ENCODE results near the gene FAM25C.
"Not testable (repeated sequence)": the region's sequence is repeated elsewhere in the genome, so short reads cannot be mapped to it uniquely, and the experiment has no call there.

Gene FAM25C

DNA sequence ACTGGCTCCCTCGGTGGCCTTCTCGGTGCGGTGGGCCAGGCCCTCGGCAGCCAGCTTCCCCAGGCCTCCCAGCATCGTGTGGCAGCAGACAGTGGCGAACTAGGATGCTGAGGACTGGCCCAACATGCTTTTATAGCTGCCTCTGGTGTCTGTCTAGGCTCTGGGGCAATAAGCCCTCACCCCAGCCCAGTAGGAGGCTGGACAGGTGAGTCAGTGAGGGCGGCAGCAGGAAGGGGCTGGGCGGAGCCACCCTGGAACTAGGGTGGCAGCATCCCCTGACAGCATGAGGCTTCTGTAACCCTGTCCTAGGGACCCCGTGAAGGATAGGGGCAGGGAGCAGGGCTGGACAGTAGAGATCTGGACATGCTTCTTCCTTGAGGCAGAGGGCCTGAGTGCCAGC, at the start of gene FAM25C:
FAM25C (minus strand) TSS at position 101 of the 400 bp plus-strand sequence; CDS start at position 75, 26 bp downstream.
- not testable (repeated sequence) for DNase-seq (ENCODE audit: low read depth)

DNA sequence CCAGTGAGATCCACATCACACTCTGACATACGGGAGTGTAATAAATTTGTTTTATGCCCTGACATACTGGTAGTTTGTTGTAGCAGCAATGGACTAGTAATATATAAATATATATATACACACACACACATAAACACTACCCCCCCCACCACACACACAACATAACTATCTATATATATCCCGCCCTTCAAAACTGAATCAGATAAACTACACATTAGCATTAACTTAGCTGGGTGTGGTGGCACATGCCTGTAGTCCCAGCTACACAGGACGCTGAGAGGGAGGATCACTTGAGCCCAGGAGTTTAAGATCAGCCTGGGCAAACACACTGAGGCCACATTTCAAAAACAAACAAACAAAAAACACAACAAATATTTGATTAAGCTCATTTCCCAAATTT, 45.0 kb upstream of the FAM25C start:
- DNase-seq (ENCODE audit: low read depth), result not testable (repeated sequence)

DNA sequence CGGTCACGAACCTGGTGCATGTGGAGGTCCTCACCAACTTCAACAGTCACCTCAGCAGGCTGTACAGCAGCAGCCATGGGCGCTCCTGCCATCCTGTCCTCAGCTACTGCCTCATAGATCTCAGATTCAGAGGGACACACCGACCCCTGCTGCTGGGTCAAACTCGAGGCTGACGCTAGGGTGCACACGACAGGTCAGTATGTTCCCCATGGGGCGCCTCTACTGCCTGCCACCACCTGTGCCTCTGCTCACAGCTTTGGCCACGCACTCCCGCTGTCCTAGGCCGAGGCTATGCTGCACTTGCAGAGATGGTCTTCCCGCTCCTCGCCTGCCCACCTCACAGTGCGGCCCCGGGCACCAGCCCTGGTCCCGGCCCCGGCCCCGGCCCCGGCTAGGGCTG, 31.8 kb upstream of the FAM25C start:
- DNase-seq (ENCODE audit: low read depth), result not testable (repeated sequence)

DNA sequence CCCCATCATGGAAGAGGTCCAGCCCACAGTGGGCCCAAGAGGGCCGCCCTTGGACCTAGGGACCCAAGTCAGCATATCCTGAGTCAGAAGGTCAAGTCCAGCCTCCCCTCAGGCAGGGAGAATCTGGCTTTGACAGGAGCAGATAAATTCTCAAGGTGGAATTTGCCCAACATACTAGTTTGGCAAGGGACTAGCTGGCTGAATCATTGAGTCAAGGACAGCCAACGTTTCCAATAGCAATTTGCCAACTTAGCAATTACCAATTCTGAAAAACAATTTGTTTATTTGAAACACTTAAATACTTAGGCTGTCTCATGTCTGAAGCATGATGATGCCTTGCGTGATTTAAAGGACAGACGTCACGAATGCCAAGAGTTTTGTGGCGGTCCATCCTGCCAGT, 2.7 kb upstream of the FAM25C start:
- DNase-seq (ENCODE audit: low read depth), result not testable (repeated sequence)

DNA sequence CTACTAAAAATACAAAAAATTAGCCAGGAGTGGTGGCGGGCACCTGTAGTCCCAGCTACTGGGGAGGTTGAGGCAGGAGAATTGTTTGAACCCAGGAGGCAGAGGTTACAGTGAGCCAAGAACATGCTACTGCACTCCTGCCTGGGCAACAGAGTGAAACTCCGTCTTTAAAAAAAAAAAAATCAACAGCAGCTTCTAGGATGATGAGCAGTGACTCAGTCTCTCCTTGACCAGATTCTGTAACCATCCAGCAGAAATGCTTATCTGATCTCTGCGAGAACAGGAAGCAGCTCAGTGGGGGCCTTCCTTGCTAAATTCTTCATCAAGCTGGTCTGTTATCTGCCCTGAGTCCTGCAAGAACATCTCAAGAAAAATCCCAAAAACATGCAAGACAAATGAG, 5.5 kb downstream of the FAM25C start:
- DNase-seq (ENCODE audit: low read depth), result not testable (repeated sequence)

DNA sequence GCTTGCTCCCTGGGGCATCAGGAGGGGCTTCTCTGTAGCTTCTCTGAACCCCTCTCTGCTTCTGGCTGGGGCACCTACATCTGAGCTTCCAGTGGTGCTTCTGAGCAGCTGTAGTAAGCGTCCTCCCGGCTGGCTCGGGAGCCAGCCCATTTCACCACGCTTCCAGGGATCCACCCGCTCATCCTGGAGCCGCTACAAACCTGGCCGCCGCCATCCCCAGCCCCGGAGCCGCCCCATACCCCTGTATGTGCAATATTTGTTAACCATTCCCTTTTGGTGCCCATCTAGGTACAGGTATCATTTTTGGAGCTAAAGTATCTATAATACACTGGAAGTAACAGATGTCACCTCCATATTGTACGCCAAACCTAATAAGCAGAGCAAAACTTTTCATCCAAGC, 7.0 kb downstream of the FAM25C start:
- not testable (repeated sequence) for DNase-seq (ENCODE audit: low read depth)

DNA sequence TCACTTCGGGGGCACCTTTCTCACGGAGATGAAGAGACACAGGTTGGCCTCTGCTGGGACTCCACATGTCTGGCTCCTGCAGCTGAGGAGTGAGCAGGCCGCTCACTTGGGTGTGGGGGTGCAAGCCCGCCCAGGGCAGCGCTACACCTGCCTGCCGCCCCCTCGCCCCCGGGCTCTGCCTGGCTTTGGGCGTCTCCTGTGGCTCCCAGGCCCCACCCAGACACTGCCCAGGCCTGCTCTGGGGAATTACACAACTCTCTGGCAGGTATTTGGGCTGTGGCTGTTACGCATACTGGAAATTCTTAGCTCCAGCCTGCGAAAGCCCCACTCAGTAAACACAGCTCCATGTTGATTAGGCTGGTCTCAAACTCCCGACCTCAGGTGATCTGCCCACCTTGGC, 7.9 kb downstream of the FAM25C start:
- DNase-seq (ENCODE audit: low read depth), result not testable (repeated sequence)

DNA sequence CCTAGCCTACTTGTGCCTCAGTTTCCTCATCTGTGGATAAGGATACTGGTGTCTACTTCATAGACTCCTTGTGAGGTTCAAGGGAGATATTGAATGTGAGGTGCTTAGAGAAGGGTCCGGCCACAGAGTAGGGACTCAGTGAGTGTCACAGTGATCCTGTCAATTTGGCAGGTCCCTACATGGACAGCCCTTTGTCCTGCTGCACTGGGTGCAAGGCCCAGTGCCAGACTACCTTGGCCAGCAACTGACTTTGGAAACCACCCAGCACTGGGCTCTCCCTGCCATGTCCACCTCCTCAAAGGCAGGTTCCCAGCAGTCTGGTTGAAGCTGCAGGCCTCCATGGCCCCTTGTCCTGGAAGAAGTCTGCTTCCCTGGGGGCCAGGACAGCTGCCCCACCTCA, 9.5 kb downstream of the FAM25C start:
- DNase-seq (ENCODE audit: low read depth), result not testable (repeated sequence)

DNA sequence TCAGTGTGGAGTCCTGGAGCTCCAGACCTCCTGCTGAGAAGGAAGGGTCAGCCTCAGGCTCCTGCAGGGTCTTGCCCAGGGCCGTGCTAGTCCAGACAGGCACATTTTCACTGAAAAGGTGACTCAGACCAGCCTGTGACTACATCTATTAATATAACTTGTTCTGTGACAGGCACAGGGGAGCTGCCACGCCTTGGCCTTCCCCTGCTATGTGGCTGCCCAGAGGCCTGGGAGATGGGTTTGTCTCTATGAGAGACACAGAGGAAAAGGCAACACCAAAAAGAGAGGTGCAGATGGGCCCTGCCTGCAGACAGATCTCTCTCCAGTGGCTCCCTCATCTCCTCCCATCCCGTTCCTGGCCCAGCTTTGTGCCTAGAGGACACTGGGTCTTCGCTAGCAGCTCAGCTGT, 10.0 kb downstream of the FAM25C start:
- not testable (repeated sequence) for DNase-seq (ENCODE audit: low read depth)

DNA sequence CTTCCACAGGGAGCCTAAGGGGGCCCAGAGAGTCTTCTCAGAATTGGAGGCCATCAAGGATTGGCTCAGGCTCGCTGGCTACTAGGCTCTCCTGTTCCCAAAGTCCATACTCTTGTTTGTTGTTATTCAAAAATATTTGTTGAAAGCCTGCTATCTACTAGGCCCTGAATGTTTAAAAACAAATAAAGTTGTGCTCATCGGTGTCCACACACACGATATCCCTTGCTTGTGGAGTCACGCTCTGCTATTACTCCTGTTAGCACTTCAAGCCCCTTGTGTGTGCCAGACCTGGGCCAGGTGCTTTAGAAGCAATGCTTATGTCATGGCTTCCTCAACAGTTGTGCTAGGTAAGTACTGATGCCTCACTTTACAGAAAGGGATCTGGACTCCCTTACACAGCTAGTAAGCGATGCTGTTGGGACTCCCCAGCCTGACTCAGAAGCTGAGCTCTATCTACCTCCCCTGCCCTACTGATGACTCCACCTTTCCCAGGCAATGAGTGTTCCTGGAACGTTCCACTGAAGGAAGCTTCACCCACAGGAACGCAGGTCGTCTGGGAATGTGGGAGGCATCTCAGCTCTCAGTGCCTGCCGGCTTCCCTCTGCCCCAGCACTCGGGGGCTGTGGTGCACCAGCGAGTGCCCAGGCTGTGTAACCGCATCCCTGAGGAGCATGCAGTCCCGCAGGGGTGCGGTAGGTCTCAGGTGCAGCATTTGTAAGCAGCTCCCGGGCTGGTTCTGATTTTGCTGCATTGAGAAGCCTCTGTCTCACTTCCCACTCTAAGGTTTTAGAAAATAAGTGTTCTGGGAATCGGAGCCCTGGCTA, 10.7 kb downstream of the FAM25C start:
- DNase-seq (ENCODE audit: low read depth), result not testable (repeated sequence)

DNA sequence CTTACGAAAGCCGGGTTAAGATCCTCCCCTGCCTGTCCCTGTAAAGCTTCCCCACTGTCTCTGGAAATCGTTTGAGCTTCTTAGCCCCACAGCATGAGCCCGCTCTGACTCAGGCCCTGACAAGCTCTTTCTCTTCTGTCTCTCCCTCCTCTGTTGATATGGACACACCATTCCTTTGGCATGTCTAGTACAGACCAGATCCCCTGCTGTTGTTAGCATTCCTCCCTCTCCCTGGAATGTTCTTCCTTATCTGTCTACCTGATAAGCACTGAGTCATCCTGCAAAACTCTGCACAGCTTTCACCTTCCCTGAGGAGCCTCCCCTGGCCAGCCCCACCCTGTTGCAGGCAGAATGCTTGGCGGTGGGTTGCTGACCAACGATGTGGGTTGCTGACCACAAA, 11.6 kb downstream of the FAM25C start:
- DNase-seq (ENCODE audit: low read depth), result not testable (repeated sequence)

DNA sequence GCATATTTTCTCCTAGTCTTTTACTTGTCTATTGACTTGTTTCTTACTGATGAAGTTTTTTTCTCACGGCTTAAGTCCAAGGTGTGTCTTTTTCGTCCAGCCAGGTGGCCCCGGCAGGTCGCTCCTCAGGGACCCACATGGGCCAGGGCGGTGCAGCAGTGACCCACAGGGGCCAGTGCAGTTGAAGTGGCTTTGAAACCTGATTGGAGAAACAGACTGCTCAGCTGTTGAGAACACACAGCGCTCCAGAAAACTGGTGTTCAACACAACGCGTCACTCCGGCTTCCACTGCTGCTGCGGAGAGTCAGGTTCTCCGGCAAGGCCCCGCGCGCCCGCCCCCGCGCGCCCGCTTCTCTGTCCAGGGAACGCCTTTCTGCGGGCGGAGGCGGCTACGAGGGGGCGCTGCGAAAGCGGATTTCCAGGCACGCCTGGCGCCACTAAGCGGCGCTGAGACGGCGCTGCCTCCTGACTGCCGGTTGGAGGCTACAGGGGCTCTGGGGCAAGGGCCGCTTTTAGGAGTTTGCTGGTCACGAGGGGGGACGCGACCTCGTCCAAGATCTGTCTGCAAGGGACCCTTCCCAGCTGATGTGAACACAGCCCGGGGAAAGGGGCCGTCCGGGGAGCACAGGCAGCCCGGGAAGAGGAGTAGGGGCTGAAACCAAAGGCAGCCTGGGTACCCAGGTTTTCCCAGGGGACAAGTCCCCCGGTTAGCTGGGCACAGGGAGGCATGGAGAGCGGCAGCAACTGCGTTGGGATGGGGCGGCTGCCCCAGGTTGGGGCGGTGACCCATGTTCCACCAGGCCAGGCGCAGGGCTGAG, 13.0 kb downstream of the FAM25C start:
- DNase-seq (ENCODE audit: low read depth), result not testable (repeated sequence)

DNA sequence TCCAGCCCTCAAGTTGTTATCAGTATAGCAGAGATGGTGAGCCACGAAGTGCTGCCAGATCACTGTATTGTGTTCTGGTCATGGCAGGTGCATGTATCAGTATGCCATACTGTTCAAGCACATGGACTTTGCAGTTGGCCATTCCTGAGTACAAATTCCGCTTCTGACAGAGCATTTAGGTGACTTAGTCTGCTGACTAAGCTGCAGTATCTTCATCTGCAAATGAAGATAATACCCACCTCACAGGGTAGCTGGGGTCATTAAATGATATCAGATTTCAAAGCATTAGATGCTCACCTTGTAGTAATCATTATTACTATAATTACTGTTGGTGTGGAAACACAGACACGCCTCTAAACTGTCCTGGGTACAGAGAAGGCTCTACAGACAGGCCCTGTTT, 24.2 kb downstream of the FAM25C start:
- DNase-seq (ENCODE audit: low read depth), result not testable (repeated sequence)

DNA sequence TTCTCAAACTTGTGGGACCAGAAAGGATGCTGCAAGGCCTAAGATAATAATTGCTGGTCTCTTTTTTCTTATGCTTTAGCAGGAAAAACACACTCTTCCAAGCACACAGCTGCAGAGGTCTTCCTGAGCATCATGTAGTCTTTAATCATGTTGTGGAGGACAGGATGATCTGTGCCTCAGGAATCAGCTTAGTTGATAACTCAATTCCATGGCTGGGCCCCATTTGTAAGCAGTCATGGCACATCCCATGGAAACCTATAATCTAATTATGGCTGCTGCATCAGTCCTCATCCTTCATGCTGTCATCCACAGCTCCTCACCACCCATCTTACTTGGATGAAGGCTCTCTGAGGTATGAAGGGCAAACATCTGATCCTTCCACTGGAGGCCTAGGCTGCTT, 26.5 kb downstream of the FAM25C start:
- not testable (repeated sequence) for DNase-seq (ENCODE audit: low read depth)

DNA sequence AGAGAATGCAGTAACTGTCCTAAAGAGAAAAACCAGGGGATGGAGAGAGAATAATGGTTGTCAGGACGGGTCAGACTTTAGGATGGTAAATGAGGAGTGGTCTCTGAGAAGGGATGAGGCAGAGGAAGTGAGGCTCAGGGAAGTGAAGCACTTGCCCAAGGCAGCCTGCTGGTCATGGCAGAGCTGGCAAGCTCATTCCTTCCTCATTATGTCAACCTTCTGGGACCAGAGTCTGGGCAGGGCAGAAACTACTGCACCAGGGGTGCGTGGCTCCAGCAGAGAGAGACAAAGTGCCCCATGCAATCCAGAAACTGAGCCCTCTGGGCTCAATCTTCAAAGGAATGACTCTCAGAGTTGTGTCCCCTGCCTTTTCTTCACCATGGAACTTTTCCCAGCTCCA, 27.5 kb downstream of the FAM25C start:
- DNase-seq (ENCODE audit: low read depth), result not testable (repeated sequence)

DNA sequence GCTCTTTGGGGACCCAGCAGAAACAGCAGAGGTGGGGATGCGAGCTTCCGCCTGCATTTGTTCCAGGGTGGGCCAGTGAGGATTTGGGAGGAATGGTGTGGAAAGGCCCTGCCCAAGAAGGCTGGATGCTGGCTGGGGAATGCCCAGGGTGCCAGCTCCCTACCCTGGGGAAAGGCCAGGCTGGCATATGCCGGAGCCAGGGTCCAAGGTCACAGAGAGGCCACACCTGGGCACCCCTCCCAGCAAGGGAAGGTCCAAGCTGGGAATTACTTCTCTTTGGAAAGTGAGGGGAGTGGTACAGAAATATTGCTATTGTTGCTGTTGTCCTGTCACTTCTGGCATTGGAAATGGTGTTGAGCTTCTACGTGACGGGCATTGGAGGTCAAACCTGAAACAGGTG, 28.0 kb downstream of the FAM25C start:
- not testable (repeated sequence) for DNase-seq (ENCODE audit: low read depth)

DNA sequence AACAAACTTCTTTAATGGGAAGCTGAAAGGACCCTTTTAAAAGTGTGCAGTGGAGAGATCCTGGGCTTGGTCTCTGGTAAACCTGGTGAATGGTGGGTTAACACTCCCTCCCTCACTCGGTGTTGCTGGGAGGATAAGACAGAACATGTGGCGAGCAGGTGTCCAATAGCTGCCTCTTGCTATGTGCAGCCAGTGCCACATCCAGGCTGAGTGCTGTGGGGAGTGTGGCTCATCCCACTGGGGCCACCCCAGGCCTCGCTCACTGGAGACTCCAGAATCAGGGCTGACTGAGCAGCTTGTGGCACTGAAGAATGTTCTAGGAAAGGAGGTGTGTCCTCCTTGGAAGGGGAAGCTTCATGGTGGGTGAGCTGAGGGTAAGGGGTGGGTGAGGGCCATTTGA, 29.5 kb downstream of the FAM25C start:
- not testable (repeated sequence) for DNase-seq (ENCODE audit: low read depth)

DNA sequence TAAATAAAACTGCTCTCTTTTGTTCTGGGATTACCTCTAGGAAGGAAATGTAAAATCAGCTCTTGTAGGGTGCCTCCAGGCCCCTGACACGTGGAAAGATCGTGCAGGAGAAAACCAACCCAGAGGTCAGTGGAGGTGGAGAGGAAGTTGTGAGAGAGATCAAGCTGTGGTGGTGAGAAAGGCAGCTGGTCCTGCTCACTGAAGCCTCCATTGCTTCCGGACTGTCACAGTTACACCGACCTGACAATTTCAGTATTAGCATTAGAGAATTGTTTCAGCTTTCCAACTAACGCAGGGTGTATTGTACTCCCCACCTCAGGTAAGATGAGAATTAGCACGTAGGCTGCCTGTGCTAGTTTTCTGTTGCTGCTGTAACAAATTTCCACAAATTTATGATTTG, 30.6 kb downstream of the FAM25C start:
- DNase-seq (ENCODE audit: low read depth), result not testable (repeated sequence)

DNA sequence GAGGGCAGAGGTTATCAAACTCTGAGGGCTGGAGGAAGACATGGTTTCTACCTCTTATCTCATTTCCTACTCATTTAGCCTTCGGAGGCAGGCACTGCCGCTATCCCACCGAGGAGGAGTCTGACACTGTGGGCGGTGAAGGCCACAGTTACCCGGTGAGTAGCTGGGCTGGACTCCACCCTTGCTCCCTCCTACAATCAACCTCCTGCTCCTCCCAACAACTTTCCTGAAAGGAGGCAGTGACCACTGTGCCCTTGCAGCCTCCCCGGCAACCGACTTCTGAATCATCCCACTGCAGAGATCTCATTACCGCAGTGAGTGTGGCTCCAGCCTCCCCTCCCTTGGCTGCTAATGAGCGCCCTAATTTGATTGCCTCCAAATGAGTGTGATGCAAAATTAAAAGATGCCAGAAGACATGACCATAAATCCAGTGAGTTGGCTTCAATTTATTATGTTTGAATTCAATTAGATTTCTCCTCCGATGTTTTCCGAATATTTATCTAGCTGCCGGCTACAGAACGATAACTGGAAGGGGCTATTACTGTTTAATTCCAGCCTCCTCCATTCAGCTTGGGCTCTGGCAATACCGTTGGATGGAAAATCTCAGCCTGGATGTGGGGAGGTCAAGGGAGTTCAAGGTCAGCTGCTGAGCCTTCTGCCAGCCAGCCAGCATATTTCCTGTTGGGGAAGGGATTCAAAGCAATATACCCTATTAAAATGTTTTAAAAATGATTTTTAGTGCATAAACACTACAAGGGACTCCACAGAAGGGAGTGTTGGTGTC, 35.1 kb downstream of the FAM25C start:
- not testable (repeated sequence) for DNase-seq (ENCODE audit: low read depth)

DNA sequence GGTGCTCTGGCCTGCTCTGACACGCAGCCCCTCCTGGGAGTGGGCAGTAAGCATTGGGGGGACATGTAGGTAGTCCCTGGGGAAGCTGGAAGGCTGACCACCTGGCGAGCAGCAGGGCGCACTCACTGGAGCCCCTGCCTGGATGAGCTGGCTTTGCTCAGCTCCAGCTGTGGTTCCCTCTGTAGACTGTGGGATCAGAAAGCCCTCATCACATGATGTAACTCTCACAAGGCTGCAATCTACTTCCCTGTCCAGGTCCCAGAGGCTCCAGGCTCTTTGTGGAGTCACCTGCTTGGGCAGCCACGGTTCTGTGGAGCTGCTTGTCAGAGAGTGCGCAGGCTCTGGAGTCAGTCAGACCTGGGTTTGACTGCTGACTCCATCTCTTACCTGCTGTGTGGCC, 36.8 kb downstream of the FAM25C start:
- not testable (repeated sequence) for DNase-seq (ENCODE audit: low read depth)

DNA sequence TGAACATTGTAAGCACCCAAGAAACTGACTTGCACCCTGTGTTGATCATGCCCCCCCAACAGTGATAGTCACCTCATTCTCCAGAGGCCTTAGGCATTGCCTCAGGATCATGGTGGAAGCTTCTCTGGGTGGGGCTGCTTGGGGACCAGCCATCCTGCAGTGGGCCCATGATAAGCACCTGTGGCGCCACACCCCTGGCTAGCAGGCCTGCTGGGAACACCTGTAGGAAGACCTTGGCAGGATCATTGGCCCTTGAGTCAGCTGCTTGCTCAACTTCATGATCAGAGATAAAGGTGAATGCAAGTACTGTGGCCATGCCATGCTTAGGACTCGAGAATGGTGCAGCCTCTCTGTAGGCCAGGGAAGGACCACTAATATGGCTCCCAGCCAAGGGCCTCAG, 38.9 kb downstream of the FAM25C start:
- DNase-seq (ENCODE audit: low read depth), result not testable (repeated sequence)

DNA sequence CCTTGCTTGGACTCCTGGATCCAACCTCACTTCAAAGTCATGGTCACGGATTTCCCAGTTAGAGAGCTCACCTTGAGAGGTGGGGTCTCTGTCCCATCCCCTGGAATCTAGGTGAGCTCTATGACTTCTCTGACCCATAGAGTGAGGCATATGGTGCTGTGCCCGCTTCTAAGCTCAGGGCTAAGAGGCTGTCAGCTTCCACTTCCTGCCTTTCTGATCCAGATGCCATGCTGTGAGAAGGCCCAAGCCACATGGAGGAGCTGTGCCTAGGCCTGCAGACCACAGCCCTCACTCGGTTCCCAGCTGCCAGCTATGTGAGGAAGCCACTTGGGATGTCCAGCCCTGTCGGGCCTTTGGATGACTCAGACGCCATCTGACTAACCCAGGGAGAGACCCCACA, 39.9 kb downstream of the FAM25C start:
- DNase-seq (ENCODE audit: low read depth), result not testable (repeated sequence)

Data from stimulated activated CD8-positive, alpha-beta memory T cell treated with anti-CD3 and anti-CD28 coated beads, Interleukin-4, amount 100 ng/mL, for 24 hours (primary cell).